Common myeloid progenitor, CD34-positive (primary cell): ENCODE data around the gene HADH.

Source experiments
- CTCF ChIA-PET: fragments of 350-600 bp; sonication (Branson Sonifier 250); formaldehyde crosslinking; loops from one replicate; lab custom pipeline; 2021; ENCODE audit warnings: antibody characterized with exemption; lab: Charles Lee
- POLR2A ChIA-PET: fragments of 350-600 bp; sonication (Branson Sonifier 250); formaldehyde crosslinking; loops from one replicate; lab custom pipeline; 2021; ENCODE audit warnings: antibody characterized with exemption; lab: Charles Lee
- DNase-seq, 3 donors: peaks; one replicate each; pipeline versions ENCODE4 v3.0.0 to v3.0.0-alpha.2; 2013
- H3K27ac ChIP-seq, 2 experiments: 1 replicate in 1 of 2; 2 replicates in 1 of 2; pipeline ENCODE4 v1.7.0; 2013; ENCODE audit warnings: inconsistent platforms in 2 of 2, low read length in 2 of 2, mild to moderate bottlenecking in 2 of 2, low read depth in 1 of 2, moderate library complexity in 1 of 2; ENCODE audit not compliant: severe bottlenecking in 2 of 2, insufficient read depth in 1 of 2, poor library complexity in 1 of 2
- H3K27me3 ChIP-seq, 5 experiments: replicated peaks in 2 of 5; 1 replicate in 3 of 5; 2 replicates in 2 of 5; pipeline versions ENCODE4 v1.6.1 to v1.7.0; 2013; ENCODE audit warnings: low read length in 4 of 5, mild to moderate bottlenecking in 2 of 5, moderate library complexity in 2 of 5, inconsistent platforms in 1 of 5; ENCODE audit not compliant: insufficient read depth in 5 of 5, control insufficient read depth in 4 of 5
- H3K36me3 ChIP-seq, 4 experiments: 1 replicate in 2 of 4; 2 replicates in 2 of 4; pipeline versions ENCODE4 v1.6.1 to v1.7.0; 2013; ENCODE audit warnings: low read length in 3 of 4, control low read depth in 1 of 4, mild to moderate bottlenecking in 1 of 4; ENCODE audit not compliant: control insufficient read depth in 4 of 4, insufficient read depth in 4 of 4
- H3K4me1 ChIP-seq, 4 experiments: 1 replicate in 3 of 4; 2 replicates in 1 of 4; pipeline versions ENCODE4 v1.6.1 to v1.7.1; 2013; ENCODE audit warnings: low read length in 3 of 4, mild to moderate bottlenecking in 3 of 4, control low read depth in 1 of 4, inconsistent platforms in 1 of 4, moderate library complexity in 1 of 4; ENCODE audit not compliant: control insufficient read depth in 4 of 4, insufficient read depth in 4 of 4; ENCODE audit errors: control extremely low read depth in 1 of 4
- H3K4me3 ChIP-seq, 7 experiments: 1 replicate in 4 of 7; 2 replicates in 3 of 7; pipeline versions ENCODE4 v1.5.1 to v1.7.0; 2013; ENCODE audit warnings: mild to moderate bottlenecking in 7 of 7, low read length in 6 of 7, moderate library complexity in 6 of 7, inconsistent platforms in 2 of 7, low read depth in 2 of 7, control low read depth in 1 of 7; ENCODE audit not compliant: insufficient read depth in 4 of 7, control insufficient read depth in 1 of 7; ENCODE audit errors: extremely low read depth in 1 of 7
- H3K9me3 ChIP-seq, 5 experiments: 1 replicate in 4 of 5; 2 replicates in 1 of 5; pipeline versions ENCODE4 v1.6.1 to v1.7.1; 2013; ENCODE audit warnings: low read length in 4 of 5, mild to moderate bottlenecking in 2 of 5, inconsistent platforms in 1 of 5, low read depth in 1 of 5, moderate library complexity in 1 of 5; ENCODE audit not compliant: control insufficient read depth in 4 of 5, insufficient read depth in 2 of 5; ENCODE audit errors: control extremely low read depth in 1 of 5
- WGBS: methylation state at CpG from one replicate; pipeline ENCODE4 v1.1.5; 2013; ENCODE audit not compliant: insufficient coverage; 5-methylcytosine and 5-hydroxymethylcytosine counted together

Gene HADH

GRCh38 chr4:108035691-108036090 is 46.0 kb downstream of the HADH start:
- H3K27me3 ChIP-seq: no peaks in the 10 kb centered on the region
- ChIA-PET CTCF (interaction anchor here (0.6 to 1.5 kb wide), 4 partner anchors 16 to 1370 kb away, joined by 3 to 5 read pairs (median 4); no protein-coding TSS in a partner anchor), POLR2A (no interaction called here)
- no peaks in the 10 kb centered on the region for H3K9me3 ChIP-seq
- no peak overlapping the region for H3K27ac ChIP-seq
- H3K4me3 ChIP-seq: no peak overlapping the region
- H3K36me3 ChIP-seq: peaks cover 0 to 32% (median 20%) of the 10 kb centered on the region in 4 experiments
- 68% methylated on average over 5 of the region's 6 CpGs for WGBS
- DNase-seq: peak in 2 of 3 donors; percentile 62 to 77
- peaks cover 0 to 20% (median 15%) of the 10 kb centered on the region in 4 experiments for H3K4me1 ChIP-seq

GRCh38 chr4:108036213-108036612 is 46.5 kb downstream of the HADH start:
- Histone ChIP-seq H3K27me3 (no peaks in the 10 kb centered on the region), H3K9me3 (no peaks in the 10 kb centered on the region), H3K27ac (no peak overlapping the region), H3K4me1 (peaks cover 0 to 20% (median 15%) of the 10 kb centered on the region in 4 experiments), H3K4me3 (no peak overlapping the region), H3K36me3 (peaks cover 0 to 29% (median 18%) of the 10 kb centered on the region in 4 experiments)
- 85% methylated on average over 5 of the region's 7 CpGs for WGBS
- ChIA-PET CTCF (interaction anchor here (0.5 to 1.3 kb wide), 4 partner anchors 22 to 1370 kb away, joined by 3 to 4 read pairs (median 3); no protein-coding TSS in a partner anchor), POLR2A (no interaction called here)
- peak in 2 of 3 donors; percentile 30 to 49 for DNase-seq

DNA sequence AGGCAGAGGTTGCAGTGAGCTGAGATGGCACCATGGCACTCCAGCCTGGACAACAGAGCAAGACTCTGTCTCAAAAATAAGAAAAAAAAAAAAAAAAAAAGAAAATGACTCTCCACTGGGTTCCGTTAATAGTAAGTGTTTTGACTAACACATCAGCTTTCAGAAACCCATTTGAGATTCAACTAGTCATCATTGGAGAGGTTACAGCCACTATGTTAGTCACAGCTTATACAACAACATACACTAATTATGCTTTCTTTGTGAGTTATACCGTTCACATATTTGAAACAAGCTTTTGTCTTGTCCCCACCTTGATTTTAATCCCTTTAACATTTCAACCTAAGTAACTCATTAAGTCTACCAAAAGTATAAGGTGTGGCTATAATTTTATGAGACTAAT is 48.2 kb downstream of the HADH start:
- Histone ChIP-seq H3K4me1 (peaks cover 0 to 20% (median 15%) of the 10 kb centered on the region in 4 experiments), H3K4me3 (no peak overlapping the region), H3K9me3 (no peaks in the 10 kb centered on the region), H3K27me3 (no peaks in the 10 kb centered on the region), H3K36me3 (peaks cover 0 to 21% (median 11%) of the 10 kb centered on the region in 4 experiments), H3K27ac (no peak overlapping the region)
- no peak for DNase-seq
- POLR2A ChIA-PET: no interaction called here
- 100% methylated on average over 1 of the region's 2 CpGs for WGBS
- CTCF ChIA-PET: no interaction called here

DNA sequence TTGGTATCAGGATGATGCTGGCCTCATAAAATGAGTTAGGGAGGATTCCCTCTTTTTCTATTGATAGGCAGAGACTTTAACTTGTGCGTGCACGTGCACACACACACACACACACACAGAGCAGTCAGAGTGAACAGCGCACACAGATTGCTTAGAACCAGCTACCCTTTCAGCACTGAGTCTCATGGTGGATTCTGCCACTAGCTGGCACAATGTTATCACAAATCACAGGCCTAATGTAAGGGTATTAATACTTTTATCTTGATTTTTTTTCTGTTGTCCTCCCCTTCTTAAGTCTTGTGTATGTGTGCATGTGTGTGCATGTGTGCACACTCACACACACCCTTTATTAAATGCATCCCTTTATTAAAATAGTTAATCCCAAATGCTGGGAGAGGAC is 53.2 kb downstream of the HADH start:
- Histone ChIP-seq H3K9me3 (no peaks in the 10 kb centered on the region), H3K27me3 (no peaks in the 10 kb centered on the region), H3K4me3 (no peak overlapping the region), H3K4me1 (peaks cover 0 to 5% (median 0%) of the 10 kb centered on the region in 4 experiments), H3K36me3 (peaks cover 0 to 3% (median 0%) of the 10 kb centered on the region in 4 experiments), H3K27ac (no peak overlapping the region)
- DNase-seq: no peak
- POLR2A ChIA-PET: no interaction called here
- 100% methylated on average over 2 of the region's 3 CpGs for WGBS
- CTCF ChIA-PET: no interaction called here

DNA sequence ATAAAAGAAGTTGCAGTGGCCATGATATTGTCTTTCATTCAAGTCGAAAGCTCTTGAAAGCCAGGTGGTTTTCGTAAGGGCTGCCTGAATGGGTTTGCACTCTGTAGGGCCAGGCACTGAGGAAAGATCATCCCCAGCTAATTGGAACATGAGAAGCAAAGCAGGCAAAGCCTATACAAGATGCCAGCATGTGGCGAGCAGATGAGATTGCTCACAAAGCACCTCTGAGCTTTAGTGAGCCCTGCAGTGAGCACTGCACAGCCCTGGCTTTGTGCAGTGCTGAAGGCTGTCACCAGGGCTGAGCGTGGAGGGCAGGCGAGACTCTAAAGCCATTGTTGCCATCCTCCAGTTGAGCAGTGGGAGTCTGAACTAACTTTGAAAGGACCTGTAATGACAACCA is 53.8 kb downstream of the HADH start:
- 98% methylated on average over 5 of the region's 5 CpGs for WGBS
- Histone ChIP-seq H3K36me3 (peaks cover 0 to 3% (median 0%) of the 10 kb centered on the region in 4 experiments), H3K27ac (no peak overlapping the region), H3K4me1 (peaks cover 0 to 5% (median 0%) of the 10 kb centered on the region in 4 experiments), H3K4me3 (no peak overlapping the region), H3K9me3 (no peaks in the 10 kb centered on the region), H3K27me3 (no peaks in the 10 kb centered on the region)
- POLR2A ChIA-PET: no interaction called here
- CTCF ChIA-PET: interaction anchor here (0.7 kb wide), 1 partner anchor 25 kb away, joined by 3 read pairs; no protein-coding TSS in a partner anchor
- no peak for DNase-seq

DNA sequence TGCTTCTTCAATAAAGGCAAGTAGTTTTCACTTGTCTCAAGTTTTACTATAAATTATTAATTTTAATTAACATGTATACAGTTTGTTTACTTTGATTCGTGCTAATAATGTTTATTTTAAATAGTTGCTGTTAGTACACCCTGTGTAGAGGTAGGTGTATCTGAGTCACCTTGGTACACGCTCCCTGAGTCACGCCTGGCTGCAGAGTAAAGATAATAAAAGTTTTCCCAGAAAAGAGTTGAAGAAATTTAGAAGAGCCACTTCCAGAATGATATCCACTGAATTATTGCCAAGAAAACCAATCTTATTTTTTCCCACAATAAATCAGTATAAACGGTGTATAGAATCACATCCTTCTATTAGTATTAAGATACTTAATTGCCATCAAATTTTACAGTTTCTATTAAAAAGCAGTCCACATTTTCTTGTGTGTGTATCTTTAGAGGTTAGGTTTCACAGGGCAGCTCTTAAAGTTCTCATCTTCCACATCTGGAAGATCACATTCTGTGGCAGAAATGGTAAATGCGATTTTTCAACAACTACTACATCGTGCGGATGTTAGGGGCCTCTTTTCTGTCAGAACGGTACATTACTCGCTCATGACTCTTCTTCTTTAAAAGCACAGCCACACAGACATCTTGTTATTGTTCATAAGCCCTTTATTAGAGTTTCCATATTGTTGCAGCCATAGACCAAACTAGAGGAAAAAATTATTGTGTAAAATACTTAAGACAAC is 55.4 kb downstream of the HADH start:
- DNase-seq: no peak
- POLR2A ChIA-PET: no interaction called here
- Histone ChIP-seq H3K27me3 (no peaks in the 10 kb centered on the region), H3K4me1 (peaks cover 0 to 5% (median 0%) of the 10 kb centered on the region in 4 experiments), H3K36me3 (peaks cover 0 to 3% (median 0%) of the 10 kb centered on the region in 4 experiments), H3K4me3 (no peak overlapping the region), H3K27ac (no peak overlapping the region), H3K9me3 (no peaks in the 10 kb centered on the region)
- CTCF ChIA-PET: interaction anchor here (0.5 to 4.3 kb wide), 2 partner anchors 15 to 527 kb away, joined by 3 to 22 read pairs; no protein-coding TSS in a partner anchor
- WGBS: 96% methylated on average over 4 of the region's 9 CpGs

GRCh38 chr4:108045687-108046024 is 56.0 kb downstream of the HADH start:
- Histone ChIP-seq H3K9me3 (no peaks in the 10 kb centered on the region), H3K4me3 (no peak overlapping the region), H3K27me3 (no peaks in the 10 kb centered on the region), H3K27ac (no peak overlapping the region), H3K4me1 (peaks cover 0 to 5% (median 0%) of the 10 kb centered on the region in 4 experiments), H3K36me3 (peaks cover 0 to 3% (median 0%) of the 10 kb centered on the region in 4 experiments)
- WGBS: 100% methylated on average over 2 of the region's 3 CpGs
- ChIA-PET CTCF (interaction anchor here (0.5 to 4.3 kb wide), 2 partner anchors 14 to 527 kb away, joined by 3 to 22 read pairs; no protein-coding TSS in a partner anchor), POLR2A (no interaction called here)
- no peak for DNase-seq
